Thyroid gland (tissue), 4 donors: ENCODE results near the gene DYTN.

Experiments
- POLR2A ChIP-seq, 2 donors: fragments of 450-650 bp; IDR thresholded peaks; one replicate each; pipeline ENCODE4 v1.6.1; 2017; ENCODE audit warnings: antibody characterized with exemption in 2 of 2, mild to moderate bottlenecking in 2 of 2, moderate library complexity in 1 of 2
- TF ChIP-seq, protein P1 (sequence below), 6 experiments: fragments of 200-600 bp in 3 of 6; fragments of 450-650 bp in 3 of 6; sonication (generic) in 3 of 6; IDR thresholded peaks; one replicate each; pipeline ENCODE4 v1.5.1; 2016 to 2019; ENCODE audit warnings: antibody characterized with exemption in 6 of 6, mild to moderate bottlenecking in 2 of 6, inconsistent platforms in 1 of 6, moderate library complexity in 1 of 6

DNA sequence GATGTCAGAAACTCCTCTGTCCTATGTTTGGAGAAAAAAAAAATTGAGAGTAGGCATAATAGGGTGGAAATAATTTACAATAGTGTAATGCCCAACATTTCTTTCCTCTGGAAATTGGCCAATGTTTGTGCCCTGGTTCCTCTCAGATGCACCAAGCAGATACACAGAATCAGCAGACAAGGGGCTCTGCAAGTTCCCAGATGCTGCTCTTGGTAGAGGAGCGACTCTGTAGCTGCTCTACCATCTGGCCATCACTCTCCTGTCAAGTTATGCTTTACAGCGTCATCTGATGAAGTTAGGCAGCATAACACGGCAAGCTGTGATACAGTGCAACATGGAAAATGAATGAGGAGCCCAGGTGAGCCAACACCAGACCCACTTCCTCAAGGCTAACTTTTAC, 1.6 kb downstream of the DYTN start:
- TF ChIP-seq, protein P1, sequence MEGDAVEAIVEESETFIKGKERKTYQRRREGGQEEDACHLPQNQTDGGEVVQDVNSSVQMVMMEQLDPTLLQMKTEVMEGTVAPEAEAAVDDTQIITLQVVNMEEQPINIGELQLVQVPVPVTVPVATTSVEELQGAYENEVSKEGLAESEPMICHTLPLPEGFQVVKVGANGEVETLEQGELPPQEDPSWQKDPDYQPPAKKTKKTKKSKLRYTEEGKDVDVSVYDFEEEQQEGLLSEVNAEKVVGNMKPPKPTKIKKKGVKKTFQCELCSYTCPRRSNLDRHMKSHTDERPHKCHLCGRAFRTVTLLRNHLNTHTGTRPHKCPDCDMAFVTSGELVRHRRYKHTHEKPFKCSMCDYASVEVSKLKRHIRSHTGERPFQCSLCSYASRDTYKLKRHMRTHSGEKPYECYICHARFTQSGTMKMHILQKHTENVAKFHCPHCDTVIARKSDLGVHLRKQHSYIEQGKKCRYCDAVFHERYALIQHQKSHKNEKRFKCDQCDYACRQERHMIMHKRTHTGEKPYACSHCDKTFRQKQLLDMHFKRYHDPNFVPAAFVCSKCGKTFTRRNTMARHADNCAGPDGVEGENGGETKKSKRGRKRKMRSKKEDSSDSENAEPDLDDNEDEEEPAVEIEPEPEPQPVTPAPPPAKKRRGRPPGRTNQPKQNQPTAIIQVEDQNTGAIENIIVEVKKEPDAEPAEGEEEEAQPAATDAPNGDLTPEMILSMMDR (IDR thresholded peaks at IDR 0.05) = no peak
- TF ChIP-seq POLR2A (IDR thresholded peaks at IDR 0.05) = no peak
